ENCODE measurements around the gene SPECC1L. TPM values are rescaled to one million over a fixed set of nuclear protein-coding genes. Genes with fewer than 3 reads are reported as not detected.
"Not testable (repeated sequence)": the region's sequence is repeated elsewhere in the genome, so short reads cannot be mapped to it uniquely, and the experiment has no call there.

Gene SPECC1L
- total RNA-seq, 4 donors from 2014 or later, result 50.4 to 125 (median 68.0) TPM

- 75 to 95% methylated on average over 2 of the region's 2 CpGs for WGBS, 2 donors (ENCODE audit: low coverage in 1 of 2)
- H3K27ac ChIP-seq, result no peak overlapping the region
- in situ Hi-C loops (cut with MboI; ENCODE audit: low pct_ligation_motif_present in 1 of 4, low pct_unique_long_range_greater_than_20kb in 1 of 4, low sequenced_read_pairs in 3 of 4) (no loop called here), intact Hi-C loops (cut with DNase I; ENCODE audit: low total_unique reads) (no loop called here)
- H3K4me3 ChIP-seq, result no peak overlapping the region
- peaks cover 0 to 24% (median 8%) of the 10 kb centered on the region in 4 donors for H3K36me3 ChIP-seq
- H3K9me3 ChIP-seq, result no peaks in the 10 kb centered on the region
- TF ChIP-seq POLR2A (IDR thresholded peaks at IDR 0.05) (no peak), POLR2AphosphoS5 (IDR thresholded peaks at IDR 0.05) (no peak)
- H3K27me3 ChIP-seq, result no peaks in the 10 kb centered on the region
- no peak for DNase-seq
- peaks cover 0 to 9% (median under 1%) of the 10 kb centered on the region in 4 donors for H3K4me1 ChIP-seq
These were observed 40.3 kb downstream of the SPECC1L start for GRCh38 chr22:24310969-24311368.

GRCh38 chr22:24315367-24315966 lies 44.8 kb downstream of the SPECC1L start:
- Histone ChIP-seq H3K36me3 (peaks cover 0 to 33% (median 8%) of the 10 kb centered on the region in 4 donors), H3K27me3 (no peaks in the 10 kb centered on the region), H3K4me3 (no peak overlapping the region), H3K27ac (no peak overlapping the region), H3K4me1 (peaks cover 0 to 4% (median 0%) of the 10 kb centered on the region in 4 donors), H3K9me3 (no peaks in the 10 kb centered on the region)
- intact Hi-C loops (cut with DNase I; ENCODE audit: low total_unique reads), result no loop called here
- in situ Hi-C loops (cut with MboI; ENCODE audit: low pct_ligation_motif_present in 1 of 4, low pct_unique_long_range_greater_than_20kb in 1 of 4, low sequenced_read_pairs in 3 of 4), result no loop called here
- DNase-seq, result no peak
- WGBS, 2 donors (ENCODE audit: low coverage in 1 of 2), result 60 to 72% methylated on average over 1 to 2 of the region's 2 CpGs
- TF ChIP-seq POLR2AphosphoS5 (IDR thresholded peaks at IDR 0.05), result no peak
- no peak for TF ChIP-seq EP300 (IDR thresholded peaks at IDR 0.05; ENCODE audit: low read depth)
- no peak for TF ChIP-seq CTCF (IDR thresholded peaks at IDR 0.05)
- TF ChIP-seq POLR2A (IDR thresholded peaks at IDR 0.05), result no peak

GRCh38 chr22:24316264-24316663 lies 45.6 kb downstream of the SPECC1L start:
- H3K4me3 ChIP-seq; H3K4me1 ChIP-seq; intact Hi-C loops (cut with DNase I; ENCODE audit: low total_unique reads); in situ Hi-C loops (cut with MboI; ENCODE audit: low pct_ligation_motif_present in 1 of 4, low pct_unique_long_range_greater_than_20kb in 1 of 4, low sequenced_read_pairs in 3 of 4); H3K27ac ChIP-seq; H3K27me3 ChIP-seq; DNase-seq; H3K9me3 ChIP-seq: not testable (repeated sequence)
- WGBS, 2 donors (ENCODE audit: low coverage in 1 of 2), result 72 to 83% methylated on average over 1 to 6 of the region's 6 CpGs
- H3K36me3 ChIP-seq, result peaks cover 0 to 33% (median 9%) of the 10 kb centered on the region in 4 donors

- H3K27me3 ChIP-seq; H3K9me3 ChIP-seq; in situ Hi-C loops (cut with MboI; ENCODE audit: low pct_ligation_motif_present in 1 of 4, low pct_unique_long_range_greater_than_20kb in 1 of 4, low sequenced_read_pairs in 3 of 4); intact Hi-C loops (cut with DNase I; ENCODE audit: low total_unique reads); H3K4me1 ChIP-seq; DNase-seq; H3K27ac ChIP-seq; H3K4me3 ChIP-seq: not testable (repeated sequence)
- WGBS, 2 donors (ENCODE audit: low coverage in 1 of 2), result 100% methylated on average over 11 of the region's 30 CpGs; no CpG with 5 or more reads in 1 of the 2 donors
- peaks cover 0 to 37% (median 15%) of the 10 kb centered on the region in 4 donors for H3K36me3 ChIP-seq
These were observed 46.9 kb downstream of the SPECC1L start for GRCh38 chr22:24317511-24317910.

GRCh38 chr22:24319451-24319850 lies 48.8 kb downstream of the SPECC1L start:
- no peak overlapping the region for H3K4me3 ChIP-seq
- H3K36me3 ChIP-seq, result peaks cover 0 to 39% (median 11%) of the 10 kb centered on the region in 4 donors
- in situ Hi-C loops (cut with MboI; ENCODE audit: low pct_ligation_motif_present in 1 of 4, low pct_unique_long_range_greater_than_20kb in 1 of 4, low sequenced_read_pairs in 3 of 4) (no loop called here), intact Hi-C loops (cut with DNase I; ENCODE audit: low total_unique reads) (no loop called here)
- peaks cover 0 to 19% (median 8%) of the 10 kb centered on the region in 4 donors for H3K4me1 ChIP-seq
- H3K27ac ChIP-seq, result no peak overlapping the region
- DNase-seq, result no peak
- 95% methylated on average over 3 of the region's 3 CpGs for WGBS, 2 donors (ENCODE audit: low coverage in 1 of 2)
- TF ChIP-seq POLR2A (IDR thresholded peaks at IDR 0.05), result no peak
- TF ChIP-seq EP300 (IDR thresholded peaks at IDR 0.05; ENCODE audit: low read depth), result no peak
- TF ChIP-seq CTCF (IDR thresholded peaks at IDR 0.05), result no peak
- no peak for TF ChIP-seq POLR2AphosphoS5 (IDR thresholded peaks at IDR 0.05)
- H3K27me3 ChIP-seq, result no peaks in the 10 kb centered on the region
- no peaks in the 10 kb centered on the region for H3K9me3 ChIP-seq
